GM23248 (cell line): Measurements from ENCODE around the gene SUPT3H.

Experiments used
- EZH2 ChIP-seq: fragments of 200-600 bp; sonication (generic); IDR thresholded peaks from 2 replicates; pipeline ENCODE4 v1.6.1; 2018; ENCODE audit warnings: antibody characterized with exemption, mild to moderate bottlenecking; ENCODE audit not compliant: insufficient read depth, poor library complexity, severe bottlenecking
- EZH2phosphoT487 ChIP-seq: fragments of 200-600 bp; sonication (generic); IDR thresholded peaks from 2 replicates; pipeline ENCODE4 v1.6.1; 2018; ENCODE audit warnings: antibody characterized with exemption, moderate library complexity, mild to moderate bottlenecking, low read depth; ENCODE audit not compliant: insufficient read depth

GRCh38 chr6:45027126-45027525, 350.6 kb downstream of the SUPT3H start:
- no peak for TF ChIP-seq EZH2phosphoT487
- TF ChIP-seq EZH2: no peak
